PC-3 (cell line): ENCODE results near the gene NACAD. TPM values are rescaled to one million over a fixed set of nuclear protein-coding genes. Genes with fewer than 3 reads are reported as not detected.

Source experiments
- ATAC-seq: fragments of 200-7000 bp; cut with Tn5 transposase; 2 replicates; pipeline ENCODE4 v1.9.1; 2020; ENCODE audit warnings: mild to moderate bottlenecking, moderate library complexity
- BruUV-seq: library from RNA; stranded (reverse); fragments of 400-500 nt; replicated peaks from 2 replicates; lab custom pipeline; 2021; lab: Mats Ljungman, UMichigan
- CTCF ChIA-PET: fragments of 300-600 bp; sonication (Branson Sonifier 250); formaldehyde crosslinking; loops from one replicate; lab custom pipeline; 2022; ENCODE audit warnings: antibody characterized with exemption; lab: Charles Lee
- POLR2A ChIA-PET: fragments of 300-600 bp; sonication (Branson Sonifier 250); formaldehyde crosslinking; loops from one replicate; lab custom pipeline; 2022; ENCODE audit warnings: antibody characterized with exemption; ENCODE audit not compliant: unreplicated experiment; lab: Charles Lee
- DNase-seq: peaks from one replicate; pipeline ENCODE4 v3.0.0-alpha.2; 2015
- H2AFZ ChIP-seq: fragments of 300-600 bp; sonication (generic); 2 replicates; pipeline ENCODE4 v1.6.0; 2016; ENCODE audit warnings: antibody characterized with exemption, low read length
- H3F3A ChIP-seq: fragments of 300-600 bp; sonication (generic); one replicate; pipeline ENCODE4 v1.6.0; 2017; ENCODE audit warnings: antibody characterized with exemption, low read length, control low read depth, mild to moderate bottlenecking; ENCODE audit not compliant: unreplicated experiment
- H3K27ac ChIP-seq: fragments of 300-600 bp; sonication (generic); 2 replicates; pipeline ENCODE4 v1.5.1; 2016; ENCODE audit warnings: mild to moderate bottlenecking, low read length
- H3K27me3 ChIP-seq: fragments of 300-600 bp; sonication (generic); 2 replicates; pipeline ENCODE4 v1.6.1; 2016; ENCODE audit warnings: low read length, mixed read lengths
- H3K36me3 ChIP-seq: fragments of 300-600 bp; sonication (generic); 2 replicates; pipeline ENCODE4 v1.6.1; 2016; ENCODE audit warnings: low read depth, mixed run types, low read length, mixed read lengths
- H3K4me1 ChIP-seq: fragments of 300-600 bp; sonication (generic); 2 replicates; pipeline ENCODE4 v1.5.1; 2016; ENCODE audit warnings: low read length; ENCODE audit not compliant: insufficient read depth
- H3K4me2 ChIP-seq: fragments of 300-600 bp; sonication (generic); 2 replicates; pipeline ENCODE4 v1.6.0; 2016; ENCODE audit warnings: low read length
- H3K4me3 ChIP-seq: fragments of 300-600 bp; sonication (generic); 2 replicates; pipeline ENCODE4 v1.5.1; 2016; ENCODE audit warnings: mild to moderate bottlenecking, low read length, mixed read lengths
- H3K79me2 ChIP-seq: fragments of 300-600 bp; sonication (generic); 2 replicates; pipeline ENCODE4 v1.6.1; 2017; ENCODE audit warnings: low read length, mixed read lengths
- H3K9ac ChIP-seq: fragments of 300-600 bp; sonication (generic); 2 replicates; pipeline ENCODE4 v1.6.0; 2016; ENCODE audit warnings: mild to moderate bottlenecking, low read length
- H3K9me2 ChIP-seq: fragments of 300-600 bp; sonication (generic); replicated peaks from 2 replicates; pipeline ENCODE4 v1.6.1; 2016; ENCODE audit warnings: mixed run types, low read length, mixed read lengths
- H3K9me3 ChIP-seq: fragments of 300-600 bp; sonication (generic); 2 replicates; pipeline ENCODE4 v1.6.1; 2016; ENCODE audit warnings: low read length, mixed read lengths
- H4K20me1 ChIP-seq: fragments of 300-600 bp; sonication (generic); 2 replicates; pipeline ENCODE4 v1.6.1; 2016; ENCODE audit warnings: low read length, mixed read lengths
- CTCF ChIP-seq: fragments of 300-600 bp; sonication (generic); conservative IDR thresholded peaks from 2 replicates; pipeline ENCODE4 v1.5.1; 2017; ENCODE audit warnings: antibody characterized with exemption, low read depth, mild to moderate bottlenecking, low read length
- EZH2 ChIP-seq: fragments of 300-600 bp; sonication (generic); IDR thresholded peaks from one replicate; pipeline ENCODE4 v1.6.1; 2017; ENCODE audit warnings: antibody characterized with exemption, mild to moderate bottlenecking, low read length; ENCODE audit not compliant: unreplicated experiment
- EZH2phosphoT487 ChIP-seq: fragments of 300-600 bp; sonication (generic); IDR thresholded peaks from 2 replicates; pipeline ENCODE4 v1.6.1; 2018; ENCODE audit warnings: mild to moderate bottlenecking, antibody characterized with exemption, low read length, borderline replicate concordance
- intact Hi-C: fragments of 100-400 bp; cut with micrococcal nuclease; formaldehyde crosslinking; loops from 2 replicates; pipeline ENCODE4 v1.9.0; 2023
- total RNA-seq: library from RNA; depleted of rRNA; stranded (reverse); fragments of >200 nt; gene quantifications from 2 replicates; pipeline ENCODE4 v1.2.3, GENCODE V29; 2014

The NACAD gene
- total RNA-seq, 1 experiment from 2014 or later: 0.26 TPM

DNA sequence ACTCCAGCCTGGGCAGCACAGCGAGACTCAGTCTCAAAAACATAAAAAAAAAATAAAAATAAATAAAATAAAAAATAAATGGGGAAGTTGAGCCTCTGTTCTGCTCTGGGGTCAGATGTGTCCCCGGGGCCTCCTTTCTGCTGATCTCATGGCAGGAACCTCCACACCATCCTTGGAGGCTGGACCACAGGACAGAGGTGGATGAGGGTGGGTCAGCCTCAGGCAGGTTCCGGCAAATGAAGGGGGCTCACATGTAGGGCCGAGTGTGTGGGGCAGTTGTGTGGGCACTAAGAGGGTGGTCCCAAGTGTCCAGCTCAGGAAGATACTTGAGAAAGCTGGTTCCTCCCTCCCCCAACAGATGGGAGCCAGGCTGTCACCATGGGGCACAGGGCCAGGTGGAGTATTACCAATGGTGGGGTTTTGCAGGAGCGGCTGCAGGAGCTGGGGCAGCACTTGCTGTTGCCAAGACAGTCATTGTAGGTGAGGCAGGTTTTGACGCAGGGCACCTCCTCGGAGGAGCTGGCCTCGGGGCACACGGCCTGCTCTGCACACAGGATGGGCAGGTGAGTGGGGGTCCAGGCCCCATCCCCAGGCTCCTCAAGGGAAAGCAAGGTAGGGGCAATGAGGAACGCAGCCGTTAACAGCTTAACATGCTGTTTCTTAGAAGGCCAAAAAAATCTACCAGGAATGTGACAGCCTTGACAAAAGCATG is 36.6 kb upstream of the NACAD start:
- Histone ChIP-seq H3K27ac (no peak overlapping the region), H3K9me3 (no peaks in the 10 kb centered on the region), H3K36me3 (no peaks in the 10 kb centered on the region), H3K79me2 (no peaks in the 10 kb centered on the region), H2AFZ (no peak overlapping the region), H3K4me3 (no peak overlapping the region), H3K4me2 (no peak overlapping the region), H3K9me2 (no peaks in the 10 kb centered on the region), H3K4me1 (no peaks in the 10 kb centered on the region), H3K27me3 (no peaks in the 10 kb centered on the region), H4K20me1 (no peaks in the 10 kb centered on the region), H3F3A (no peaks in the 10 kb centered on the region), H3K9ac (no peak overlapping the region)
- no peak for DNase-seq
- intact Hi-C loops: no loop called here
- no peak for ATAC-seq
- no TSS peak for BruUV-seq
- POLR2A ChIA-PET: no interaction called here
- CTCF ChIA-PET: no interaction called here
- TF ChIP-seq CTCF: no peak
- TF ChIP-seq EZH2: no peak
- no peak for TF ChIP-seq EZH2phosphoT487

DNA sequence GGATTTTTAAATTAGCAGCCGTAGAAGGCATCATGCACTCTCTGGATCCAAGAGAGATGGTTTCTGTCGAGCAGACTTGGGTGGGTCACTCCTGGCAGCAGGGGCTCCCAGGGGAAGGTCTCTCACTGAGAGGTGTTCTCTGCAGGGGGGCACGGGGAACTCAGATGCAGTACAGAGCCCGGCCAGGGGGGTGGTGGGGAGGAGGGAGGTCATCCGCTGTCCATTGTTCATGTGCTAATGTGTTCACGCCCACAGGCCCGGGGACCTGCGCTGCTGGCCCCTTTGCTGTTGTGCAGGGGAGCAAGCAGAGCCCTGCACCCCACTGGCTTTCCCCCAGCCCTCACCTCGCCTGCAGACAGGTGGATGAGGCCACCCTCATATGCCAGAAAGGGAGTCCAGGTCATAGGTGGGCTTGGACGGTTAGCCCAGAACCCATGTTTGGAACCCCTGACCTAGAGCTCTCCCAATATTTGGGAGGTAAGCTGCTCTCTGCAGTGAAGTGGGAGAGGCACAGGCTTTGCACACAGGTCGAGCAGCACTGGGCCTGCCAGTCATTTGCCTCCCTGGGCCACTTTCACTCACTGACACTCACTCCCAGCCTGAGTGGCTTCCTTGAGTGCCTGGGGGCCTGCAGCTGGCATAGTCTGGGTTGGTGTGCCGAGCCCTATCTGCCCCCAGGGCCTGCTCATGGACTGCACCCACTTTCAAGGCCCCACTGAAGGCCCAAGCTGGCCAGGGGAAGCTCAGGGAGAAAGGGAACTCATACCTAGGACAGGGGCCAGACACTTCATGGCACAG is 35.3 kb upstream of the NACAD start:
- Histone ChIP-seq H3K27ac (no peak overlapping the region), H3K79me2 (no peaks in the 10 kb centered on the region), H3K4me1 (no peaks in the 10 kb centered on the region), H3F3A (no peaks in the 10 kb centered on the region), H3K9me3 (no peaks in the 10 kb centered on the region), H3K9ac (no peak overlapping the region), H2AFZ (no peak overlapping the region), H3K36me3 (no peaks in the 10 kb centered on the region), H4K20me1 (no peaks in the 10 kb centered on the region), H3K4me2 (no peak overlapping the region), H3K4me3 (no peak overlapping the region), H3K27me3 (no peaks in the 10 kb centered on the region), H3K9me2 (no peaks in the 10 kb centered on the region)
- intact Hi-C loops: no loop called here
- ATAC-seq: no peak
- no TSS peak for BruUV-seq
- POLR2A ChIA-PET: no interaction called here
- DNase-seq: no peak
- CTCF ChIA-PET: no interaction called here
- no peak for TF ChIP-seq EZH2
- no peak for TF ChIP-seq EZH2phosphoT487
- no peak for TF ChIP-seq CTCF
